ENCODE measurements around the gene FBXO44.
"Not testable (repeated sequence)": the region's sequence is repeated elsewhere in the genome, so short reads cannot be mapped to it uniquely, and the experiment has no call there.

Gene FBXO44

DNA sequence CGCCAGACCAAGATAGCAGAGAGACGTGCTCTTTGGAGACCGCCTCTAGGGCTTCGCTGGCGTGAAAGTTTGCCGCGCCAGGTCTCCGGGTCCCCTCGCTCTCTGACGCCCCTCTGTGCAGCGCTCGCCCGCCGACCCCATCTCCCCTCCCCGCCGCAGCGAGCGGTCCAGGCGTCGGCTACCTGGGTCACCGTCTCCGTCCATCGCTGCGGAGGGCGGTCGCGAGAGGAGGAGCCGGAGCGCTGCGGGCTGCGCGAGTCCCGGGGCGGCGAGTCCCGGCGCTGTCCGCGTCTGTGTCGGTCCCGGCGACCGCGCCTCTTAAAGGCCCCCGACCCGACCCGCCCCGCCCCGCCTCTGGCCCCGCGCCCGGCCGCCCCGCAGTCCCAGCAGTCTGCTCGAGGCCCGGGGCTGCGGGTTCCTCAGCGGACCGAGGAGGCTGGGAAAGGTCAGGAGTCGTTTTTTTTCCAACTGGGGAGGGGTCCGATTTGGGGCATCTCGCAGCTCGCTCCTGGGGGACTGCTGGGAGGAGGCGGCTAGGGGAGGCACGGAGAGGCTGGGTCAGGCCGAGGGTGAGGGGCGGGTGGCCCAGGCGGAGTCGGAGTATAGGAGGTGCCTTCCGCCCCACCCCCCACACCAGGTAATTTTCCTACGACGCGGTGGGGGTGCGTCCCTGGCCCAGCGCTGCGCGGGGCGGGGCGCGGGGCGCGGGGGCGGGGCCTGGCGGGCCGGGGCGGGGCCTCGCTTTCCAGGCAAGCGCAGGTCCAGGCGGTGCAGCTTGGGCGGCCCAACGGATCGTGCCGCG, at the start of gene FBXO44, which contains the start of gene FBXO2:
TSS of gene FBXO44 (plus strand) at position 741 of the 802 bp plus-strand sequence. CDS start 959 bp downstream, outside the sequence.
TSS of gene FBXO2 (minus strand) at position 293 of the 802 bp plus-strand sequence. CDS start at position 204, 89 bp downstream.
- peak; percentile 37 for DNase-seq

GRCh38 chr1:11606775-11607174, 47.9 kb upstream of the FBXO44 start:
- DNase-seq: no peak

- DNase-seq: not testable (repeated sequence)
Observed at GRCh38 chr1:11608596-11609130, 46.0 kb upstream of the FBXO44 start.

DNA sequence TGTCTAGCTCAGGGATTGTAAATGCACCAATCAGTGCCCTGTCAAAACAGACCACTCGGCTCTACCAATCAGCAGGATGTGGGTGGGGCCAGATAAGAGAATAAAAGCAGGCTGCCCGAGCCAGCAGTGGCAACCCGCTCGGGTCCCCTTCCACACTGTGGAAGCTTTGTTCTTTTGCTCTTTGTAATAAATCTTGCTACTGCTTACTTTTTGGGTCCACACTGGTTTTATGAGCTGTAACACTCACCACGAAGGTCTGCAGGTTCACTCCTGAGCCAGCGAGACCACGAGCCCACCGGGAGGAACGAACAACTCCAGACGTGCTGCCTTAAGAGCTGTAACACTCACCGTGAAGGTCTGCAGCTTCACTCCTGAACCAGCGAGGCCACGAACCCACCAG, 45.3 kb upstream of the FBXO44 start:
- not testable (repeated sequence) for DNase-seq

DNA sequence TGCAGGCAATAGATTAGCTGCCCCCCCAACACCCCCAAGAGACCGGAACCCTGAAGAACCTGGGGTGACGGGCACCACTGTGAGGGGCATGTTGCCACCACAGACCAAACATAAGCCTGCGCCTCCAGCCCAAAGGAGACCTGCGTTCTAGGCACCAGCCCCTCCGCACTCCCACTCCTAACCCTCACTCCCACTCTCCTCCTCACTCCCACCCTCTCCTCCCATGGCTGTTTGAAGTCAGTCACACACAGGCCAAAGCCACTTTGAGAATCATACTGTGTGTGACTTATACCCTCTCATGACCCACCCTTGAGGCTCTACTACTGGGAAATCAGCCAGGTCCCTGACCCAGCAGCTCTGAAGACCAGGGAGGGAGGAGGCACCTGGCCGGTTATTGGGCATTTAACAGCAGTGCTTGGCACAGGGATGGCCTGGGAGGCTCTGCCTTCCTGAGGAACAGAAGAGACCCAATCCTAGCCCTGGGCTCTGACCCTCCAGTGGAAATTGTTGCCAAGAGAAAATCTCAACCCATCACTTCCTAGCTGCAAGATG, 44.0 kb upstream of the FBXO44 start:
- no peak for DNase-seq

DNA sequence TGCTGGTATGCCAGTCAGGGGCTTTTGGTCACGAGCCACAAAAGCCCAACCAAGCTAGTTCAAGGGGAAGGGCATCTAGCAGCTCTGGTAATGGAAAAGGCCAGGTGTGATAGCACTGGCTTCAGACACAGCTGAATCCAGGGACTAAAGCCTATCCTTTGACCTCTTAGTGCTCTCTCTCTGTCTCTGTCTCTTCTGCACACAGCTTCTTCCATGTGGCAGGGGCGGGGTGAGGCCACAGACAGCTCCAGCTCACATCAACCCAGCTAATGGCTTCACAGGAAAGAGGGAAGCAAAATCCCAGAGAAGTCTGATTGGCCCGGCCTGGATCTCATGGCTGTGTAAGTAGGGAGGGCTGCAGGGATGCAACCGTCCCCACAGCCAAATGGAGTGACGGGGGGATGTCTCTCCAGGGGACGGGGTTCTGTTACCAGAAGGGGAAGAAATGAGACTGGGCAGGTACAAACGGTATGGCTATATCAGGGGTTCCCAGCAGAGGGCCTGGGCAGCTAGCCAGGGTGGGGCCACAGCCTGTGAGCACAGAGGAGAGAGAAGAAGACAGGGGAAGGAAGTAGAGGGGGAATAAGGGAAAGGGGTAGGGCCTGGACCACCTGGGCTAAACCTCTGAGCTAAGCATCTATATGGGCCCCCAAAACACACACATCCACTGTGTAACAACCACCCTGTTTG, 42.9 kb upstream of the FBXO44 start:
- DNase-seq: no peak

GRCh38 chr1:11613347-11613746, 41.3 kb upstream of the FBXO44 start:
- no peak for DNase-seq

DNA sequence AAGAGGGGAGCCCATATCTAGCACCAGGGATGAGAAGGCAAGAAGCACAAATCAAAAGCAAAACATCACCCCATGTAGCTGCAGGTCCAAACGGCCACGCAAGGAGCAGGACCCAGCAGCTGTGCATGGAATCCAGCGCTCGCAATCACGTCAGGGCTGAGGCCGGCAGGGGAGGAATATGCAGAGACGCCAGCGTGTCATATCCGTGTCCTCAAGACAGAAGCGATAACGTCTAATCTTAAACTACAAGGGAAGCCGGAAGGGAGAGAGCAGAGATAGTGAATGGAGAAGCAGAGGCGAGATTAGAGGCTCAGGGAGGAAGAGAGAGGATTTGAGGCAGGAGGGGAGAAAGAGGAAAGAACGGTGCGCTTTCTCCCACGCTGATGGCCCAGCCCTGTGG, 39.6 kb upstream of the FBXO44 start:
- DNase-seq: no peak

- no peak for DNase-seq
Observed at GRCh38 chr1:11616766-11617165, 37.9 kb upstream of the FBXO44 start.

DNA sequence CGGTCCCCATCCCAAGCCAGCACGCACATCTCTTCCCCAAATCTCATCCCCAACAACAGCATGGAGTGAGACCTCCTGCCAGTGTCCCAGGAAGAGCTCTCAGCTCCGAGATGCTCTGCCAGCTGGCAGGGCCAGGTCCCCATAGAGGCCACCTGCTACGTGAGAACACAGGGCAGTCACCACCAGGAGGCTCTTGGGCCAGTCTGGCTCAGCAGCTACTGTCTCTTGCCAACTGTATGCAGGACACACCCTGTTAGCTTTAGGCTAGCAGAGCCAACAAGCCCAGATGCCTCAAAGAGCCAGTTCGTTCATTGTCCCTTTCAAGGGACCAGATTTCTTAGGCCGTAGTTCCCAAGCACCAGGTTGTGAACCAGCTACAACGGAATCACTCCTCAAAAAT, 37.4 kb upstream of the FBXO44 start:
- DNase-seq: no peak

DNA sequence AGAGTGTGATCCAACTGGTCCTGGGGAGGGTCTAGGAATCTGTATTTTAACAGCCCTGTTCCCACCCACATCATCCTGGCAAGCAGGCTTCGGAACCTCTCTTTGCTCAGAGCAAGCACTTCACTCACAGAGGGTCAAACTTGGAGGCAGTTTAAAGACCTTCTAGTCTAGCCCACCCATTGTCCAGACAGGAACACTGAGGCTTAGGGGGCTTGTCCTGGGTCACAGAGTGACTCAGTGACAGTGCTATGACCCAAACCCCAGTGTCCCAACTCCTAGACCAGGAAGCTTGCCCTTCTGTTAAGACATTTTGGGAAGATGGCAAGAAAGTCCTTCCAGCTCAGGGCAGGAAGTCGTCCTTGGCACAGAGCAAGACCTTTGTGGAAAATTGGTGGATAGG, 36.9 kb upstream of the FBXO44 start:
- no peak for DNase-seq

DNA sequence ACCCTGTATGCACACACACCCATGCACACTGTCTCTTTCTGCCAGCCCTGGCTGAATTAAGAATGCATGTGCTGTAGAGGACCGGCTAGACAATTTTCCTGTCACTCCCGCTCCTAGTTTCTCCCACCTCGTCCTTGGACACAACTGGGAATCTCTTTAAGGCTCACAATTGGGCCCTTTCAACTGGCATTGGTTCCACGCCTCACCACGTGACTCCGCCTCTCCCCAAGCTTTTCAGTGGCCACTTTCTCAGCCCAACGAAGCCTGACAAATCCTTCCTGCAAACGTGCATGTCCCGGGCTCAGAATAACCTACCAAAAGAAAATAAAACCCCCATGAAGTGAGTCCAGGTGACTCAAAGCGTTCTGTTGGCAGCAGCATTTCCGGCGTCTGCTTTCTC, 34.3 kb upstream of the FBXO44 start:
- no peak for DNase-seq

DNA sequence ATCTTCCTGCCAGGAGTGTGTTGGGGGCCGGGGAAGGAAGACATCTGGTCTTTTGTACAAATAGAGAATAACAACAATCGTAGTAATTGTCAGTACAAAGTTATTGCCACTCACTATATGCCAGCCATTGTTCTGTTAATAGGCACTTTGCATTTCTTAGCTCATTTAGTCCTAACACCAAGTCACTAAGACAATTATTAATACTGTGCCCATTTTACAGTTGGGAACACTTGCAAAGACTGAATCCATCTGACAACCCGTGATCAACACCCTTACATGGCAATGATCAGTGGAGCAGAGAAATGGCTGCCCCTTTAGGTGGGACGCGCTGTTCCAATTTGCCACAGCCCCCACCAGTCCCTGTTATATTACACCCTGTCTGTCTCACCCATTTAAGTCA, 33.8 kb upstream of the FBXO44 start:
- DNase-seq: no peak

- no peak for DNase-seq
Observed at GRCh38 chr1:11622398-11622797, 32.3 kb upstream of the FBXO44 start.

- DNase-seq: no peak
Observed at GRCh38 chr1:11623702-11624101, 31.0 kb upstream of the FBXO44 start.

GRCh38 chr1:11626551-11626950, 28.1 kb upstream of the FBXO44 start:
- no peak for DNase-seq

- no peak for DNase-seq
Observed at GRCh38 chr1:11628767-11629166, 25.9 kb upstream of the FBXO44 start.

DNA sequence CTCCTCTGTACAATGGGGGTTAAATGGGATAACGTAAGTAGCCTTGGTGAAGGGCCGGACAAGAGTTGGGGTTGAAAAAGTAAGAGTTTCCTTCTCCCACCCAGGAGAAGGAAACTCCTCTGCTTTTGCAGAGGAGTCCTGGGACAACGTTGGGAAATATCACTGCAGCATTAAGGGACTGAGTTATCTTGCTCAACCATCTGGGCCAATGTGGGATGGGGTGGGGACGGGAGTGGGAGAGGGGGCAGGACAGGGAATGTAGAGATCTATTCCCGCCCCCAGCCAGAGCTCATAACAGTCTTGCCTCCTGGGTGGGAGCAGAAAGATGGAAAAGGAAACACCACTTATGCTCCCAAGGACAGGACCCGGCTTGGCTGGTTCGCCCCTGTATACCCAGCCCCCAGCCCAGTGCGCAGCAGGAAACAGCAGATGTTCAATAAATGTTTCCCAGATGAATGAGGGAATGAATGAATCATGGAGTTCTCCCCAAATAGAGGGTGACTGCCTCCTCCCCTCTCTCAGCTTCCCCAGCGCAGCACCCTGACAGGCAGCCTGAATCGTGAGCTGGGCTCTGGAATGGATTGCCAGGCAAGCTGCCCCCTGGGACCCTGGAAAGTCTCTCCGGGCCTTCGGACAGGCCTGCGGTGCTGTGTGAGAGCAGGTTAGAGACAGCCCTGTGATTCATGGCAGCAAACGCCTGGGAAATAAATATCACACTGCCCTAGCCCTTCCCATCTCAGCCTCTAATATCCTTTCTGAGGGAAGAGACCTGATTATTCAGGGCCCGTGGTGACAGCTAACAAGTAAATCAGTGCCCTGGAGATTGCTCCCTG, 25.3 kb upstream of the FBXO44 start:
- peak; percentile 41 for DNase-seq

GRCh38 chr1:11634365-11635192, 20.1 kb upstream of the FBXO44 start:
- DNase-seq: peak; percentile 91

GRCh38 chr1:11638121-11638520, 16.6 kb upstream of the FBXO44 start:
- no peak for DNase-seq

- DNase-seq: no peak
Observed at GRCh38 chr1:11639372-11639771, 15.3 kb upstream of the FBXO44 start.

DNA sequence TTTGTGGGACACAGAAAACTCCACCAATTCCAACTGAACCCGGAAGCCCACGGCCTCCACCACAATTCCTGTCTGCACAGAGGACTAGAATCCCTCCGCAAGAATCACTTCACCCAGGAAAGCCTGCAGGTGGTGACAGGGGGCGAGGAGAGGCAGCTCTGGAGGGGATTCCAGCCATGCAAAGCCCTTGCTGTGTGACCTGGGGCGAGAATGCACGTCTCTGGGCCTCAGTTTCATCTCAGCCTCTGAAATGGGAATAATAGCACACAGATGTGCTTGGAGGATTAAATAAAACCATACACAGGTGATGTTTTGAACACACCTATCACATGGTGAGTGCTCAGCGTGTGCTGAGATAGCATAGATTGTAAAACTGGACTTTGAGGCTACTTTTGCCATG, 14.6 kb upstream of the FBXO44 start:
- DNase-seq: no peak

Measured in NCI-H2171 treated with DMSO at 0.1 percent for 48 hours (cell line).